GM12878 (cell line): Measurements from ENCODE around the gene CPEB1. TPM values are rescaled to one million over a fixed set of nuclear protein-coding genes. Genes with fewer than 3 reads are reported as not detected.

Experiments
- ATAC-seq: fragments of 200-7000 bp; cut with Tn5 transposase; 3 replicates; pipeline ENCODE4 v1.9.1; 2020; ENCODE audit warnings: mild to moderate bottlenecking, moderate library complexity
- BruUV-seq: library from RNA; stranded (reverse); fragments of 400-500 nt; replicated peaks from 2 replicates; lab custom pipeline; 2021; lab: Mats Ljungman, UMichigan
- CTCF ChIA-PET: fragments of 300-600 bp; sonication (Branson Sonifier 250); formaldehyde crosslinking; extraction: SDS; loops from one replicate; lab custom pipeline; 2021; ENCODE audit warnings: inconsistent platforms; lab: Yijun Ruan, JAX
- POLR2A ChIA-PET: fragments of 350-600 bp; formaldehyde crosslinking; extraction: SDS; loops from one replicate; lab custom pipeline; 2021; ENCODE audit warnings: inconsistent platforms; lab: Charles Lee
- RAD21 ChIA-PET: fragments of 300-600 bp; sonication (Branson Sonifier 250); formaldehyde crosslinking; loops from one replicate; lab custom pipeline; 2023; ENCODE audit warnings: antibody characterized with exemption; ENCODE audit not compliant: unreplicated experiment; lab: Charles Lee
- SMC1A ChIA-PET: fragments of 300-600 bp; sonication (Branson Sonifier 250); formaldehyde crosslinking; loops from one replicate; lab custom pipeline; 2023; ENCODE audit not compliant: unreplicated experiment, uncharacterized antibody; lab: Charles Lee
- DNase-seq: peaks from one replicate; pipeline ENCODE4 v3.0.0-alpha.2; 2011; ENCODE audit warnings: low read depth, low spot score
- FAIRE-seq: peaks from 3 replicates; lab custom pipeline; 2011; peaks lifted over from hg19 to GRCh38; lab: Jason Lieb, UNC
- H2AFZ ChIP-seq: 2 replicates; pipeline ENCODE4 v1.6.0; 2011; ENCODE audit warnings: low read depth, low read length, control low read depth; ENCODE audit not compliant: control insufficient read depth
- H3K27ac ChIP-seq: 2 replicates; pipeline ENCODE4 v1.5.1; 2011; ENCODE audit warnings: control low read depth; ENCODE audit not compliant: control insufficient read depth, insufficient read depth
- H3K27me3 ChIP-seq, 2 experiments: replicated peaks in 1 of 2; 2 replicates each; pipeline versions ENCODE4 v1.6.0 to v1.6.1; 2011; ENCODE audit warnings: low read length in 1 of 2; ENCODE audit not compliant: control insufficient read depth in 2 of 2, insufficient read depth in 2 of 2
- H3K36me3 ChIP-seq, 2 experiments: 2 replicates each; pipeline ENCODE4 v1.5.1; 2011; ENCODE audit warnings: low read length in 1 of 2; ENCODE audit not compliant: control insufficient read depth in 2 of 2, insufficient read depth in 2 of 2
- H3K4me1 ChIP-seq: 2 replicates; pipeline ENCODE4 v1.6.1; 2011; ENCODE audit warnings: mild to moderate bottlenecking, low read length, moderate library complexity, mixed read lengths; ENCODE audit not compliant: control insufficient read depth, insufficient read depth
- H3K4me2 ChIP-seq: 2 replicates; pipeline ENCODE4 v1.6.0; 2011; ENCODE audit warnings: control low read depth; ENCODE audit not compliant: control insufficient read depth, insufficient read depth
- H3K4me3 ChIP-seq: fragments of 200-600 bp; sonication (generic); 2 replicates; pipeline ENCODE4 v1.5.1; 2016
- H3K79me2 ChIP-seq: 2 replicates; pipeline ENCODE4 v1.6.0; 2011; ENCODE audit warnings: low read length; ENCODE audit not compliant: control insufficient read depth, insufficient read depth
- H3K9ac ChIP-seq: 2 replicates; pipeline ENCODE4 v1.8.0; 2011; ENCODE audit warnings: low read length, control low read depth, mixed read lengths; ENCODE audit not compliant: control insufficient read depth, insufficient read depth
- H3K9me3 ChIP-seq: replicated peaks from 3 replicates; pipeline ENCODE4 v1.5.1; 2011; ENCODE audit warnings: mild to moderate bottlenecking, low read length; ENCODE audit not compliant: control insufficient read depth, insufficient read depth
- H4K20me1 ChIP-seq: 2 replicates; pipeline ENCODE4 v1.6.0; 2011; ENCODE audit not compliant: control insufficient read depth, insufficient read depth
- CBFB ChIP-seq: IDR thresholded peaks from 2 replicates; pipeline ENCODE4 v1.6.1; 2016; ENCODE audit warnings: antibody characterized with exemption, low read depth
- CHD4 ChIP-seq: fragments of 200-600 bp; sonication (generic); IDR thresholded peaks from 2 replicates; pipeline ENCODE4 v1.6.1; 2016; ENCODE audit warnings: mild to moderate bottlenecking
- CREM ChIP-seq: IDR thresholded peaks from 2 replicates; pipeline ENCODE4 v1.6.1; 2014; ENCODE audit warnings: antibody characterized with exemption, low read depth
- DPF2 ChIP-seq: fragments of 450-650 bp; IDR thresholded peaks from 2 replicates; pipeline ENCODE4 v1.6.1; 2017; ENCODE audit warnings: mild to moderate bottlenecking
- EZH2 ChIP-seq: IDR thresholded peaks from 2 replicates; pipeline ENCODE4 v1.6.1; 2012; ENCODE audit warnings: low read depth, mild to moderate bottlenecking, control low read depth, inconsistent platforms, low read length, borderline replicate concordance; ENCODE audit not compliant: control insufficient read depth
- HDAC6 ChIP-seq: fragments of 200-600 bp; sonication (generic); IDR thresholded peaks from one replicate; pipeline ENCODE4 v1.8.0; 2017; ENCODE audit warnings: antibody characterized with exemption; ENCODE audit not compliant: unreplicated experiment
- IRF4 ChIP-seq: IDR thresholded peaks from 2 replicates; pipeline ENCODE4 v1.6.1; 2011; ENCODE audit warnings: low read depth, low read length
- KAT2A ChIP-seq: conservative IDR thresholded peaks from 2 replicates; pipeline ENCODE4 v1.6.1; 2011; ENCODE audit warnings: low read depth, low read length; ENCODE audit not compliant: control insufficient read depth
- PAX8 ChIP-seq: fragments of 450-650 bp; IDR thresholded peaks from 2 replicates; pipeline ENCODE4 v1.6.1; 2017; ENCODE audit warnings: mild to moderate bottlenecking, moderate library complexity
- RBBP5 ChIP-seq: fragments of 200-600 bp; sonication (generic); conservative IDR thresholded peaks from 2 replicates; pipeline ENCODE4 v1.6.1; 2016
- RELA ChIP-seq: fragments of 450-650 bp; IDR thresholded peaks from 2 replicates; pipeline ENCODE4 v1.8.0; 2014; ENCODE audit warnings: borderline replicate concordance; ENCODE audit not compliant: partially characterized antibody
- RFX5 ChIP-seq: IDR thresholded peaks from 2 replicates; pipeline ENCODE4 v1.6.1; 2011; ENCODE audit warnings: low read depth, low read length, improper control_type of control experiment
- SIX5 ChIP-seq: IDR thresholded peaks from 2 replicates; pipeline ENCODE4 v1.6.1; 2011; ENCODE audit warnings: mild to moderate bottlenecking, low read depth, low read length, moderate library complexity; ENCODE audit not compliant: severe bottlenecking
- SMAD5 ChIP-seq: IDR thresholded peaks from 2 replicates; pipeline ENCODE4 v1.6.1; 2016; ENCODE audit warnings: antibody characterized with exemption, low read depth
- TCF3 ChIP-seq: IDR thresholded peaks from 2 replicates; pipeline ENCODE4 v1.6.1; 2012; ENCODE audit warnings: low read depth, mild to moderate bottlenecking, low read length, borderline replicate concordance; ENCODE audit not compliant: insufficient read depth
- ZNF592 ChIP-seq: fragments of 450-650 bp; IDR thresholded peaks from 2 replicates; pipeline ENCODE4 v1.6.1; 2017; ENCODE audit warnings: mild to moderate bottlenecking, moderate library complexity
- WGBS: methylation state at CpG from one replicate; pipeline ENCODE4 v1.1.6; 2016; ENCODE audit warnings: low lambda C conversion rate; ENCODE audit not compliant: insufficient replicate concordance, insufficient coverage; ENCODE audit errors: missing lambda C conversion rate; 5-methylcytosine and 5-hydroxymethylcytosine counted together
- in situ Hi-C: fragments of 300-500 bp; cut with MboI; formaldehyde crosslinking; loops from 9 replicates; pipeline ENCODE4 v1.14.3; 2018; ENCODE audit warnings: mixed read lengths
- intact Hi-C: fragments of 100-400 bp; cut with micrococcal nuclease; formaldehyde crosslinking; loops from one replicate; pipeline ENCODE4 v1.14.2; 2022; ENCODE audit not compliant: unreplicated experiment
- polyA plus RNA-seq, 11 experiments: library from polyadenylated mRNA; depleted of rRNA in 4 of 11; unstranded in 6 of 11; stranded (reverse) in 5 of 11; fragments of >200 nt; fragmentation: Nextera tagmentation in 4 of 11; fragmentation: Illumina TruSeq in 1 of 11; extraction: Ambion mirVana in 4 of 11; extraction: Trizol in 1 of 11; gene quantifications; 1 replicate in 1 of 11; 2 replicates in 10 of 11; pipeline versions ENCODE4 v1.2.1 to v1.2.3, GENCODE V29; 2011 to 2016; ENCODE audit warnings: inconsistent platforms in 2 of 11, missing spikeins in 2 of 11, low read depth in 1 of 11
- total RNA-seq, 4 experiments: library from RNA; depleted of rRNA in 3 of 4; stranded (reverse); fragments of >200 nt in 3 of 4; fragmentation: Illumina TruSeq in 1 of 4; extraction: Trizol in 1 of 4; gene quantifications; 2 replicates each; pipeline versions ENCODE4 v1.2.1 to v1.2.3, GENCODE V29; 2013 to 2021

CPEB1 gene
- total and polyA plus RNA-seq, 10 of the 15 experiments (the other 5 are each of a cell fraction or from before 2014, with no cell fraction given): 0.05 to 1.1 (median 0.46) TPM

GRCh38 chr15:82624438-82624837 lies 22.7 kb downstream of the CPEB1 start:
- no peak for ATAC-seq
- BruUV-seq: no TSS peak
- no peak overlapping the region for H2AFZ ChIP-seq
- ChIA-PET RAD21 (no interaction called here), CTCF (no interaction called here)
- no peak overlapping the region for H3K4me3 ChIP-seq
- H3K36me3 ChIP-seq: no peaks in the 10 kb centered on the region
- in situ Hi-C loops (no loop called here), intact Hi-C loops (no loop called here)
- H3K27me3 ChIP-seq: no peaks in the 10 kb centered on the region; a peak in 1 of 4 replicates
- no peak for DNase-seq
- H3K9ac ChIP-seq: no peak overlapping the region
- no peaks in the 10 kb centered on the region for H4K20me1 ChIP-seq
- FAIRE-seq: no peak
- no peak for TF ChIP-seq EZH2
- no peak for TF ChIP-seq KAT2A
- TF ChIP-seq DPF2: no peak
- TF ChIP-seq RBBP5: no peak
- no peak for TF ChIP-seq HDAC6
- TF ChIP-seq, all 136 proteins: peak for 0
- no peaks in the 10 kb centered on the region for H3K4me1 ChIP-seq
- H3K4me2 ChIP-seq: no peak overlapping the region
- ChIA-PET SMC1A (interaction anchor here (0.7 to 0.9 kb wide), 2 partner anchors 18 to 84 kb away, joined by 3 read pairs; no protein-coding TSS in a partner anchor), POLR2A (no interaction called here)
- no peak overlapping the region for H3K27ac ChIP-seq
- no peaks in the 10 kb centered on the region for H3K79me2 ChIP-seq
- WGBS: 23% methylated on average over 3 of the region's 3 CpGs
- H3K9me3 ChIP-seq: no peaks in the 10 kb centered on the region

GRCh38 chr15:82624008-82624407 lies 23.2 kb downstream of the CPEB1 start:
- Histone ChIP-seq H3K79me2 (no peaks in the 10 kb centered on the region), H2AFZ (no peak overlapping the region), H3K27me3 (no peaks in the 10 kb centered on the region; a peak in 1 of 4 replicates), H3K27ac (no peak overlapping the region), H3K9ac (no peak overlapping the region), H3K4me3 (no peak overlapping the region), H3K4me2 (no peak overlapping the region), H3K36me3 (no peaks in the 10 kb centered on the region), H3K4me1 (no peaks in the 10 kb centered on the region), H4K20me1 (no peaks in the 10 kb centered on the region), H3K9me3 (no peaks in the 10 kb centered on the region)
- ChIA-PET CTCF (no interaction called here), POLR2A (no interaction called here), SMC1A (interaction anchor here (0.7 to 0.9 kb wide), 2 partner anchors 19 to 83 kb away, joined by 3 read pairs; no protein-coding TSS in a partner anchor), RAD21 (no interaction called here)
- ATAC-seq (no peak), FAIRE-seq (no peak), DNase-seq (no peak)
- BruUV-seq: no TSS peak
- in situ Hi-C loops: no loop called here
- WGBS: 12% methylated on average over 2 of the region's 2 CpGs
- intact Hi-C loops: no loop called here
- TF ChIP-seq ZNF592 (no peak), RFX5 (no peak), TCF3 (no peak), CBFB (no peak), SIX5 (no peak), CREM (no peak), CHD4 (no peak), RELA (no peak), PAX8 (no peak), IRF4 (no peak), SMAD5 (no peak)
